8988T (cell line): Measurements from ENCODE around the gene SOCS2.
"Not testable (repeated sequence)": the region's sequence is repeated elsewhere in the genome, so short reads cannot be mapped to it uniquely, and the experiment has no call there.

Source experiments
- DNase-seq: peaks from one replicate; pipeline ENCODE4 v3.0.0; 2011

Gene SOCS2

GRCh38 chr12:93595351-93595750 is 22.9 kb downstream of the SOCS2 start:
- no peak for DNase-seq

- no peak for DNase-seq
These were observed 25.1 kb downstream of the SOCS2 start for GRCh38 chr12:93597608-93598007.

GRCh38 chr12:93599192-93599591 is 26.7 kb downstream of the SOCS2 start:
- no peak for DNase-seq

- DNase-seq = no peak
These were observed 29.1 kb downstream of the SOCS2 start for GRCh38 chr12:93601591-93601990.

GRCh38 chr12:93602897-93603668 is 30.6 kb downstream of the SOCS2 start:
- no peak for DNase-seq

GRCh38 chr12:93603762-93604161 is 31.3 kb downstream of the SOCS2 start:
- no peak for DNase-seq

- no peak for DNase-seq
These were observed 35.8 kb downstream of the SOCS2 start for GRCh38 chr12:93608313-93608712.

GRCh38 chr12:93609281-93610192 is 37.1 kb downstream of the SOCS2 start:
- DNase-seq = no peak

- DNase-seq = no peak
These were observed 40.3 kb downstream of the SOCS2 start for GRCh38 chr12:93612776-93613175.

- no peak for DNase-seq
These were observed 42.6 kb downstream of the SOCS2 start for GRCh38 chr12:93614917-93615596.

- DNase-seq = no peak
These were observed 44.2 kb downstream of the SOCS2 start for GRCh38 chr12:93616584-93617101.

- DNase-seq = no peak
These were observed 46.5 kb downstream of the SOCS2 start for GRCh38 chr12:93618891-93619410.

GRCh38 chr12:93621986-93622385 is 49.5 kb downstream of the SOCS2 start:
- no peak for DNase-seq

- no peak for DNase-seq
These were observed 50.0 kb downstream of the SOCS2 start for GRCh38 chr12:93622485-93622884.

GRCh38 chr12:93624595-93625294 is 52.3 kb downstream of the SOCS2 start:
- peak; percentile 32 for DNase-seq

GRCh38 chr12:93625295-93625645 is 52.8 kb downstream of the SOCS2 start:
- DNase-seq = not testable (repeated sequence)

GRCh38 chr12:93626160-93626559 is 53.7 kb downstream of the SOCS2 start:
- DNase-seq = no peak
